ENCODE results near the gene ADGRG6.

ADGRG6 gene

DNA sequence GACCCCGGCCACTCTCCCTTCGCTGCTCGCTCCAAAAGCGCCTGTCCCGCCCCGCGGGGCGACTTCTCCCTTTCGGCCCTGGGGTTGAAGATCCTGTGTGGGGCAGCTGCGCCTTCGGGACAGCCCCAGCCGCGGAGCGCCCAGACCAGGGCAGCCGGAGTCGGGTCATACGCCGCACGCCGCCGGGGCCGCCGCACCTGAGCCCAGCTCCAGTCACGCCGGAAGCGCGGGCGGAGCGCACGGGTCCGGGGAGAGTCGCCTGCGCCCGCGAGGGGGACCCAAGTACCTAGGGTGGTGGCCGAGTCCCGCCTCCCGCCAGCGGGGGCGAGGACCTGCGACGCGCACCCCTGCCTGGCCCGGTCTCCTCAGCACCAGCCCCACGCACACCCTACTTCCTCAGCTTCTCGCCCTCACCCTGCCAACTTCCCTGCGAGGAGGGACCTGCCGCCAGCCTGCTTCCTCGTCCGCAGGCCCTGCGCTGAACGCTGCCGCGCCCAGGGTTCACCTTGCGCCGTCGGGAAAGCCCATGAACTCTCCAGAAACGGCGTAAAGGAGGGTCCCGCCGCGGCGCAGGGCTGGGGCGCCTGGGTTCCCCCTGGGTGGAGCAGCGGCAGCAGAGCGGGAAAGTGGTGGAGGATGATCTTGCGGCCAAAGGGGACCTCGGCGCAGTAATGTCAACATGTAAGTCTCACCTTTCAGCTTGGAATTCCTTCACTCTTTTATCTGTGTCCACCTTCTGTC is at the start of gene ADGRG6:
ADGRG6 (plus strand) TSS at position 357 of the 741 bp plus-strand sequence; CDS start at position 680, 323 bp downstream.
- Histone ChIP-seq H3K27ac (ENCODE audit: low read length) (peak within 1 kb of the TSS; percentile 61), H3K9me3 (ENCODE audit: control insufficient read depth in 1 of 2, low read length in 2 of 2) (no peaks in the 10 kb centered on the region), H3K4me1 (ENCODE audit: control insufficient read depth in 1 of 2, insufficient read depth in 2 of 2, low read length in 2 of 2) (peaks cover 0 to 6% of the 10 kb centered on the region in 2 donors), H3K4me3 (ENCODE audit: low read depth in 1 of 2, low read length in 2 of 2) (peak within 1 kb of the TSS; percentile 65 to 67), H3K36me3 (ENCODE audit: control insufficient read depth in 1 of 2, insufficient read depth in 2 of 2, low read length in 2 of 2) (no peaks in the 10 kb centered on the region), H3K27me3 (ENCODE audit: low read depth, low read length) (no peaks in the 10 kb centered on the region)

- no peaks in the 10 kb centered on the region for H3K27me3 ChIP-seq (ENCODE audit: low read depth, low read length)
- peaks cover 0 to 10% of the 10 kb centered on the region in 2 donors for H3K4me1 ChIP-seq (ENCODE audit: control insufficient read depth in 1 of 2, insufficient read depth in 2 of 2, low read length in 2 of 2)
- no peaks in the 10 kb centered on the region for H3K9me3 ChIP-seq (ENCODE audit: control insufficient read depth in 1 of 2, low read length in 2 of 2)
- H3K36me3 ChIP-seq (ENCODE audit: control insufficient read depth in 1 of 2, insufficient read depth in 2 of 2, low read length in 2 of 2), result no peaks in the 10 kb centered on the region
- H3K4me3 ChIP-seq (ENCODE audit: low read depth in 1 of 2, low read length in 2 of 2), result no peak overlapping the region
- no peak overlapping the region for H3K27ac ChIP-seq (ENCODE audit: low read length)
Measured at GRCh38 chr6:142254513-142254912, 47.3 kb upstream of the ADGRG6 start.

DNA sequence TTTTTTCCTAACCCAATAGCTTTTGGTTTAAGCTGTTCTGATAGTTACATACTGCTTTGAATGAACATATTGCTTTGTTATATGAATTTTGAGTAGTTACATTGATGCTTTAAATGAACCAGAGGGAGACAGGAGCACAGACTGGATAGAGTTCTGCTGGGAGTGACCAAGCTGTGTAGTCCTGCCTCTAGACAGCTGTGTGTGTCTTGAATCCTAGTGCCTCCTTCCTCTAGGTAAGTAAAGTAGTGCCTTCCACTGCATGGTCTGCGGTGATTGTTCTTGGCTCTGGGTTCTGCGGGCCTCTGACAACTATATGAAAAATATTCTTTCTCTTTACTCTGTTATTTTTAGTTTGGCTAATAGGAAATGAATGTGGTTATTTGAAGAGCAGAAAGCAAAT is 46.0 kb upstream of the ADGRG6 start:
- no peak overlapping the region for H3K4me3 ChIP-seq (ENCODE audit: low read depth in 1 of 2, low read length in 2 of 2)
- no peaks in the 10 kb centered on the region for H3K9me3 ChIP-seq (ENCODE audit: control insufficient read depth in 1 of 2, low read length in 2 of 2)
- no peak overlapping the region for H3K27ac ChIP-seq (ENCODE audit: low read length)
- peaks cover 0 to 10% of the 10 kb centered on the region in 2 donors for H3K4me1 ChIP-seq (ENCODE audit: control insufficient read depth in 1 of 2, insufficient read depth in 2 of 2, low read length in 2 of 2)
- no peaks in the 10 kb centered on the region for H3K27me3 ChIP-seq (ENCODE audit: low read depth, low read length)
- no peaks in the 10 kb centered on the region for H3K36me3 ChIP-seq (ENCODE audit: control insufficient read depth in 1 of 2, insufficient read depth in 2 of 2, low read length in 2 of 2)

DNA sequence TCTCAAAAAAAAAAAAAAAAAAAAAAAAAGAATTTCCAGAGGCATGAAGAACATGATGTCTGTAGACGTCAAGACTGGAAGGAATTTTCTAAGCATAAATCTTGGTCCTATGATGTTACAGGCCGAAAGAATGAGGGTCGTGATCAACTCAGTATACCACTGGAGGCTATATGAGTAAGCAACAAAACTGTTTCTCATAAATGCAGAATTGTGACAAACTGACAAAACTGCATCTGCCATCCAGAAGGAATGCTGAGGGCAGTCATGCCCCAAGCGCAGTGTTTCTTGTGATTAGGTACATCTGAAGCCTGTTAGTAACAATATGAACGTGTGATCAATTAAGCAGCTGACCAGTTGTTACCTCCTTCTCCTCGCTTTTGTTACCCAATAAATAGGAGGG is 43.5 kb upstream of the ADGRG6 start:
- Histone ChIP-seq H3K9me3 (ENCODE audit: control insufficient read depth in 1 of 2, low read length in 2 of 2) (no peaks in the 10 kb centered on the region), H3K27me3 (ENCODE audit: low read depth, low read length) (no peaks in the 10 kb centered on the region), H3K36me3 (ENCODE audit: control insufficient read depth in 1 of 2, insufficient read depth in 2 of 2, low read length in 2 of 2) (no peaks in the 10 kb centered on the region), H3K27ac (ENCODE audit: low read length) (no peak overlapping the region), H3K4me1 (ENCODE audit: control insufficient read depth in 1 of 2, insufficient read depth in 2 of 2, low read length in 2 of 2) (peaks cover 0 to 10% of the 10 kb centered on the region in 2 donors), H3K4me3 (ENCODE audit: low read depth in 1 of 2, low read length in 2 of 2) (no peak overlapping the region)

GRCh38 chr6:142258757-142259156 is 43.0 kb upstream of the ADGRG6 start:
- Histone ChIP-seq H3K9me3 (ENCODE audit: control insufficient read depth in 1 of 2, low read length in 2 of 2) (no peaks in the 10 kb centered on the region), H3K27me3 (ENCODE audit: low read depth, low read length) (no peaks in the 10 kb centered on the region), H3K4me1 (ENCODE audit: control insufficient read depth in 1 of 2, insufficient read depth in 2 of 2, low read length in 2 of 2) (peaks cover 0 to 10% of the 10 kb centered on the region in 2 donors), H3K27ac (ENCODE audit: low read length) (no peak overlapping the region), H3K36me3 (ENCODE audit: control insufficient read depth in 1 of 2, insufficient read depth in 2 of 2, low read length in 2 of 2) (no peaks in the 10 kb centered on the region), H3K4me3 (ENCODE audit: low read depth in 1 of 2, low read length in 2 of 2) (no peak overlapping the region)

- no peak overlapping the region for H3K27ac ChIP-seq (ENCODE audit: low read length)
- no peaks in the 10 kb centered on the region for H3K9me3 ChIP-seq (ENCODE audit: control insufficient read depth in 1 of 2, low read length in 2 of 2)
- peaks cover 0 to 8% of the 10 kb centered on the region in 2 donors for H3K4me1 ChIP-seq (ENCODE audit: control insufficient read depth in 1 of 2, insufficient read depth in 2 of 2, low read length in 2 of 2)
- H3K27me3 ChIP-seq (ENCODE audit: low read depth, low read length), result no peaks in the 10 kb centered on the region
- H3K4me3 ChIP-seq (ENCODE audit: low read depth in 1 of 2, low read length in 2 of 2), result no peak overlapping the region
- no peaks in the 10 kb centered on the region for H3K36me3 ChIP-seq (ENCODE audit: control insufficient read depth in 1 of 2, insufficient read depth in 2 of 2, low read length in 2 of 2)
Measured at GRCh38 chr6:142260748-142261147, 41.1 kb upstream of the ADGRG6 start.

- no peaks in the 10 kb centered on the region for H3K9me3 ChIP-seq (ENCODE audit: control insufficient read depth in 1 of 2, low read length in 2 of 2)
- no peak overlapping the region for H3K4me3 ChIP-seq (ENCODE audit: low read depth in 1 of 2, low read length in 2 of 2)
- no peaks in the 10 kb centered on the region for H3K27me3 ChIP-seq (ENCODE audit: low read depth, low read length)
- no peaks in the 10 kb centered on the region for H3K36me3 ChIP-seq (ENCODE audit: control insufficient read depth in 1 of 2, insufficient read depth in 2 of 2, low read length in 2 of 2)
- H3K4me1 ChIP-seq (ENCODE audit: control insufficient read depth in 1 of 2, insufficient read depth in 2 of 2, low read length in 2 of 2), result no peaks in the 10 kb centered on the region
- no peak overlapping the region for H3K27ac ChIP-seq (ENCODE audit: low read length)
Measured at GRCh38 chr6:142262231-142262630, 39.6 kb upstream of the ADGRG6 start.

DNA sequence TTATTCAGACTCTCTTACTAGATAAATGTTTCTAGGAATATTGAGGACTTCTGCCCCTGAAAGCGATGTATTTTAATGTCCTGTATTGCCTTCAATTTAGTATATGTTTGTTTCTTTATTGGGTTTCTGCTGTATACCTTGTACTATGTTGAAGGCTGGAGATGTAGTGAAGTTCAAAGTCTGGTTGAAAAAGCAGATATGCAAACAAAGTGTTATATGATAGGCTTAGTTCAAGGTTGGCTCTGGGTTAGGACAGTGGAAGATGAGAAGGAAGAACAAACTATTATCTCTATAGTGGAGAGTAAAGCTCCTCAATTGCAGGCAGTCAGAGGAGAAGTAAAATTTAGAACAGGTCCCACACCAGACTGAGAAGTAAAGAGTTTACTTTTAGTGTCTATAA is 36.3 kb upstream of the ADGRG6 start:
- H3K36me3 ChIP-seq (ENCODE audit: control insufficient read depth in 1 of 2, insufficient read depth in 2 of 2, low read length in 2 of 2), result no peaks in the 10 kb centered on the region
- H3K27me3 ChIP-seq (ENCODE audit: low read depth, low read length), result no peaks in the 10 kb centered on the region
- no peaks in the 10 kb centered on the region for H3K4me1 ChIP-seq (ENCODE audit: control insufficient read depth in 1 of 2, insufficient read depth in 2 of 2, low read length in 2 of 2)
- no peak overlapping the region for H3K4me3 ChIP-seq (ENCODE audit: low read depth in 1 of 2, low read length in 2 of 2)
- H3K27ac ChIP-seq (ENCODE audit: low read length), result no peak overlapping the region
- no peaks in the 10 kb centered on the region for H3K9me3 ChIP-seq (ENCODE audit: control insufficient read depth in 1 of 2, low read length in 2 of 2)

DNA sequence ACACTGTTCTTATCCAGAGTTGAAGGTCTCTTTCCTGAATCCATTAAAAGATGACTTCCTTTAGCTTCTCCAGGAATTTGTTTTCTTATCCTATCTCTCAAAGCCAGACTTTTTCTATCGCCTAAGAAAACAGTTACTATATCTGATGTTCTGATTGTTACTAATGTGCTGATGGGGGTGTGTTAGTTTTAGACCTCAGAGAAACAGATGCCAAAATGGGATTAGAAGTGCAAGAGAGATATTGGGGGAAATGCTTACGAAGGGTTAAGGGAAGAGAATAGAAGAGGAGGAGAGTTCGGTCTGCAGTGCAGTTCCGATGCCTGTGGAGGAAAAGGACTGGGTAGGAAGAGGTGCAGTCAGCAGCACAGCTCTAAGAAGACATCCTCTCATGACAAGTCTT is 35.7 kb upstream of the ADGRG6 start:
- Histone ChIP-seq H3K36me3 (ENCODE audit: control insufficient read depth in 1 of 2, insufficient read depth in 2 of 2, low read length in 2 of 2) (no peaks in the 10 kb centered on the region), H3K9me3 (ENCODE audit: control insufficient read depth in 1 of 2, low read length in 2 of 2) (no peaks in the 10 kb centered on the region), H3K4me3 (ENCODE audit: low read depth in 1 of 2, low read length in 2 of 2) (no peak overlapping the region), H3K27ac (ENCODE audit: low read length) (no peak overlapping the region), H3K27me3 (ENCODE audit: low read depth, low read length) (no peaks in the 10 kb centered on the region), H3K4me1 (ENCODE audit: control insufficient read depth in 1 of 2, insufficient read depth in 2 of 2, low read length in 2 of 2) (no peaks in the 10 kb centered on the region)

DNA sequence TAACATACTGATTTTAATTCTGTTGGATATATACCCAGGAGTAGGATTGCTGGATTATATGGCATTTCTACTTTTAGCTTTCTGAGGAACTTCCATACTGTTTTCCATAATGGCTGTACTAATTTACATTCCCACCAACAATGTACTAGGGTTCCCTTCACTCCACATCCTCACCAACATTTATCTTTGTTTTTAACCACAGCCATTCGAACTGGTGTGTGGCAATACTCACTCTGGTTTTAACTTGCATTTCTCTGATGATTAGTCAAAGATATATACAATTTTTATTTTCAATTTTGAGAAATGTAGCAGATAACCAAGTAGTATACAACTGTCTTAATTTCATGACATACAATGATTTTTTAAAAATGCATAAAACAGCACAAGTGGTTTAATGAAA is 30.3 kb upstream of the ADGRG6 start:
- H3K9me3 ChIP-seq (ENCODE audit: control insufficient read depth in 1 of 2, low read length in 2 of 2), result no peaks in the 10 kb centered on the region
- H3K36me3 ChIP-seq (ENCODE audit: control insufficient read depth in 1 of 2, insufficient read depth in 2 of 2, low read length in 2 of 2), result no peaks in the 10 kb centered on the region
- no peak overlapping the region for H3K27ac ChIP-seq (ENCODE audit: low read length)
- no peak overlapping the region for H3K4me3 ChIP-seq (ENCODE audit: low read depth in 1 of 2, low read length in 2 of 2)
- no peaks in the 10 kb centered on the region for H3K4me1 ChIP-seq (ENCODE audit: control insufficient read depth in 1 of 2, insufficient read depth in 2 of 2, low read length in 2 of 2)
- H3K27me3 ChIP-seq (ENCODE audit: low read depth, low read length), result no peaks in the 10 kb centered on the region

DNA sequence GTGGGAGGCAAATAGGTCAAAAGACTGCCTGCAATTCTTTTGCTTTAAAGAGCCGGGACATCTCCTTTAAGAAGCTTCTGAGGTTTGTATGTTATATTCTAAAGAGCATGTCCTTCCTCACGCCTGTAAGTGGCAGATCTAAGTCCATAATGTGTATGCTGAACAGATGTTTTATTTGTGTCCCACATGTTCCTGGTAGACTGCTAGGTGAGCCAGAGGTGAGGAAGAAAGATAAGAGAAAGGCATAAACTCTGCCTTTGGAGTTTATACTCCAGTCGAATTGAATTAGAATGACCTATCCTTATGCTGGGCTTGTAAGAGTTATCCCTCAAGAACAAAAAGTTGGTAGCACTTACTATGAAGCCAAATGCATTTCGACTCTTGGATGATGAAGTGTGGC is 27.2 kb upstream of the ADGRG6 start:
- Histone ChIP-seq H3K36me3 (ENCODE audit: control insufficient read depth in 1 of 2, insufficient read depth in 2 of 2, low read length in 2 of 2) (no peaks in the 10 kb centered on the region), H3K4me1 (ENCODE audit: control insufficient read depth in 1 of 2, insufficient read depth in 2 of 2, low read length in 2 of 2) (no peaks in the 10 kb centered on the region), H3K27me3 (ENCODE audit: low read depth, low read length) (no peaks in the 10 kb centered on the region), H3K4me3 (ENCODE audit: low read depth in 1 of 2, low read length in 2 of 2) (no peak overlapping the region), H3K27ac (ENCODE audit: low read length) (no peak overlapping the region), H3K9me3 (ENCODE audit: control insufficient read depth in 1 of 2, low read length in 2 of 2) (no peaks in the 10 kb centered on the region)
